ENCODE measurements around the gene STRBP. TPM values are rescaled to one million over a fixed set of nuclear protein-coding genes. Genes with fewer than 3 reads are reported as not detected.

The STRBP gene
- total and polyA plus RNA-seq, 9 of the 15 experiments (the other 6 are each of a cell fraction or from before 2014, with no cell fraction given): 27.7 to 84.0 (median 70.2) TPM

DNA sequence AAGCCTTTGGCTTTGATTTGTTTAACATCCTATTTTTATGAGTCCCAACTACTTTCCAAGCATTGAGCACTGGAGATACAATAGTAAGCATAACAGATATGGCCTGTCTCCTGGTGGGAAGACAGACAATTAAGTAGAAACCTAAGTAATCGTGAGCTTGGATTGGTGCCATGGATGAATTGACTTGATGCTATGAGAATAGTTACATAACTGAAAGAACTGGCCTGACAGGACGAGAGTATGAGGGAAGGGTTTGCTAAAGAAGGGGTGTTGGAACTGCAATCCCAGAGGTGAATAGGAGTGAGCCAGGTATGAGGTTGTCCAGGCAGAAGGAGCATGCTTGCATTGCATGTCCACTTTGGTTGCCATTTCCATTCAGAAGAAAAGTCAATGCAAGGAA is 182.5 kb downstream of the STRBP start:
- no peaks in the 10 kb centered on the region for H4K20me1 ChIP-seq (replicated peaks; ENCODE audit: control insufficient read depth, insufficient read depth, low read length)
- H3K4me3 ChIP-seq: no peak overlapping the region
- no peaks in the 10 kb centered on the region for H3K79me2 ChIP-seq (ENCODE audit: control insufficient read depth, insufficient read depth, low read length)
- no TSS peak for BruUV-seq (replicated peaks)
- intact Hi-C loops (cut with micrococcal nuclease) (loop anchor here (10.0 kb wide), 1 partner anchor 139 kb away; no protein-coding TSS in a partner anchor), in situ Hi-C loops (cut with MboI) (no loop called here)
- no peak overlapping the region for H3K4me2 ChIP-seq (ENCODE audit: insufficient read depth, low read length)
- peaks cover 24% of the 10 kb centered on the region; the same call in 2 of the 3 replicates for H3K36me3 ChIP-seq (ENCODE audit: control insufficient read depth, insufficient read depth, low read length)
- no peak overlapping the region for H3K27ac ChIP-seq (ENCODE audit: extremely low read depth, low read depth, low read length)
- no peaks in the 10 kb centered on the region for H3K9me1 ChIP-seq (ENCODE audit: control insufficient read depth, insufficient read depth, low read length)
- H3K4me1 ChIP-seq (replicated peaks in 1 of 2; ENCODE audit: control insufficient read depth in 2 of 2, insufficient read depth in 2 of 2, low read length in 2 of 2): no peaks in the 10 kb centered on the region; a peak in 1 of 5 replicates
- TF ChIP-seq SMAD3 (CRISPR knock-in tag; conservative IDR thresholded peaks at IDR 0.05) (no peak), CXXC5 (CRISPR knock-in tag; IDR thresholded peaks at IDR 0.05) (no peak), NR1H2 (CRISPR knock-in tag; IDR thresholded peaks at IDR 0.05) (no peak), RBM15 (IDR thresholded peaks at IDR 0.05; ENCODE audit: insufficient read depth, low read length) (no peak), MCM5 (IDR thresholded peaks at IDR 0.05; ENCODE audit: low read depth) (no peak)
- TF ChIP-seq, protein P1, sequence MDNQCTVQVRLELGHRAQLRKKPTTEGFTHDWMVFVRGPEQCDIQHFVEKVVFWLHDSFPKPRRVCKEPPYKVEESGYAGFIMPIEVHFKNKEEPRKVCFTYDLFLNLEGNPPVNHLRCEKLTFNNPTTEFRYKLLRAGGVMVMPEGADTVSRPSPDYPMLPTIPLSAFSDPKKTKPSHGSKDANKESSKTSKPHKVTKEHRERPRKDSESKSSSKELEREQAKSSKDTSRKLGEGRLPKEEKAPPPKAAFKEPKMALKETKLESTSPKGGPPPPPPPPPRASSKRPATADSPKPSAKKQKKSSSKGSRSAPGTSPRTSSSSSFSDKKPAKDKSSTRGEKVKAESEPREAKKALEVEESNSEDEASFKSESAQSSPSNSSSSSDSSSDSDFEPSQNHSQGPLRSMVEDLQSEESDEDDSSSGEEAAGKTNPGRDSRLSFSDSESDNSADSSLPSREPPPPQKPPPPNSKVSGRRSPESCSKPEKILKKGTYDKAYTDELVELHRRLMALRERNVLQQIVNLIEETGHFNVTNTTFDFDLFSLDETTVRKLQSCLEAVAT (IDR thresholded peaks at IDR 0.05): no peak
- no peaks in the 10 kb centered on the region for H3K9me3 ChIP-seq (replicated peaks; ENCODE audit: control insufficient read depth, insufficient read depth, low read depth, low read length)
- H3K9ac ChIP-seq (ENCODE audit: insufficient read depth in 1 of 2, low read depth in 2 of 2, low read length in 2 of 2): no peak overlapping the region
- ChIA-PET CTCF (ENCODE audit: low intra/inter-chr PET ratio) (no interaction called here), POLR2A (interaction anchor here (0.7 kb wide), 1 partner anchor 491 kb away, joined by 3 read pairs; no protein-coding TSS in a partner anchor)
- DNase-seq (ENCODE audit: extremely low read depth in 1 of 4, low spot score in 3 of 4) (no peak), ATAC-seq (no peak), FAIRE-seq (no peak)
- H2AFZ ChIP-seq (ENCODE audit: low read depth, low read length): no peak overlapping the region
- no peaks in the 10 kb centered on the region for H3K27me3 ChIP-seq (ENCODE audit: control insufficient read depth in 2 of 2, insufficient read depth in 2 of 2, low read length in 2 of 2)
- 55% methylated on average over 2 of the region's 2 CpGs for WGBS (ENCODE audit: insufficient coverage, low coverage, missing lambda C conversion rate)

Data from K562 (cell line).